Transverse colon (tissue), 4 donors: Measurements from ENCODE around the gene HIVEP2. TPM values are rescaled to one million over a fixed set of nuclear protein-coding genes. Genes with fewer than 3 reads are reported as not detected.

Experiments used
- DNase-seq: peaks from one replicate; pipeline ENCODE4 v3.0.0-alpha.2; 2019
- H3K27ac ChIP-seq, 4 donors: fragments of 200-600 bp; sonication (generic); 2 replicates each; pipeline ENCODE4 v1.5.1; 2016 to 2018; ENCODE audit warnings: inconsistent platforms in 4 of 4
- H3K27me3 ChIP-seq: fragments of 200-600 bp; sonication (generic); 2 replicates; pipeline ENCODE4 v1.5.1; 2017; ENCODE audit warnings: inconsistent platforms
- H3K36me3 ChIP-seq, 4 donors: fragments of 200-600 bp; sonication (generic); 2 replicates each; pipeline ENCODE4 v1.5.1; 2017 to 2019; ENCODE audit warnings: inconsistent platforms in 4 of 4
- H3K4me1 ChIP-seq, 4 donors: fragments of 200-600 bp; sonication (generic); 2 replicates each; pipeline ENCODE4 v1.5.1; 2017 to 2020; ENCODE audit warnings: inconsistent platforms in 4 of 4
- H3K4me3 ChIP-seq, 4 donors: fragments of 200-600 bp; sonication (generic); 1 replicate in 1 of 4; 2 replicates in 3 of 4; pipeline versions ENCODE4 v1.5.1 to v1.6.1; 2017 to 2019; ENCODE audit warnings: inconsistent platforms in 4 of 4
- H3K9me3 ChIP-seq, 2 donors: fragments of 200-600 bp; sonication (generic); 2 replicates each; pipeline ENCODE4 v1.5.1; 2017 to 2019; ENCODE audit warnings: inconsistent platforms in 2 of 2
- EP300 ChIP-seq: sonication (generic); formaldehyde crosslinking; IDR thresholded peaks from one replicate; pipeline ENCODE4 v1.6.1; 2017; ENCODE audit warnings: antibody characterized with exemption, low read depth
- POLR2A ChIP-seq: fragments of 450-650 bp; IDR thresholded peaks from one replicate; pipeline ENCODE4 v1.6.1; 2016; ENCODE audit warnings: antibody characterized with exemption, mild to moderate bottlenecking, moderate library complexity
- POLR2AphosphoS5 ChIP-seq, 3 donors: sonication (generic); formaldehyde crosslinking; IDR thresholded peaks; one replicate each; pipeline ENCODE4 v1.6.1; 2016; ENCODE audit warnings: antibody characterized with exemption in 3 of 3
- WGBS, 2 donors: methylation state at CpG; one replicate each; pipeline ENCODE4 v1.1.5; 2018; ENCODE audit warnings: low coverage in 1 of 2; 5-methylcytosine and 5-hydroxymethylcytosine counted together
- in situ Hi-C, 4 donors: fragments of 200-750 bp; cut with MboI; loops; one replicate each; pipeline versions ENCODE4 v1.15.0 to v1.15.1; 2017; ENCODE audit warnings: low sequenced_read_pairs in 3 of 4, low pct_ligation_motif_present in 1 of 4, low pct_unique_long_range_greater_than_20kb in 1 of 4
- intact Hi-C: fragments of 100-400 bp; cut with DNase I; formaldehyde crosslinking; loops from one replicate; pipeline ENCODE4 v1.15.1; 2023; ENCODE audit warnings: low total_unique reads
- total RNA-seq, 4 donors: library from RNA; depleted of rRNA; stranded (reverse); fragments of >200 nt; gene quantifications; one replicate each; pipeline ENCODE4 v1.1.0, GENCODE V29; 2016
- TF ChIP-seq, protein P1 (sequence below), 5 experiments: fragments of 200-600 bp in 3 of 5; fragments of 450-650 bp in 2 of 5; sonication (generic) in 3 of 5; IDR thresholded peaks; 1 replicate in 2 of 5; 2 replicates in 3 of 5; pipeline ENCODE4 v1.5.1; 2016 to 2017; ENCODE audit warnings: antibody characterized with exemption in 5 of 5, inconsistent platforms in 3 of 5, mild to moderate bottlenecking in 2 of 5, moderate library complexity in 1 of 5

HIVEP2 gene
- total RNA-seq, 4 donors from 2014 or later = 10.0 to 22.5 (median 13.7) TPM

DNA sequence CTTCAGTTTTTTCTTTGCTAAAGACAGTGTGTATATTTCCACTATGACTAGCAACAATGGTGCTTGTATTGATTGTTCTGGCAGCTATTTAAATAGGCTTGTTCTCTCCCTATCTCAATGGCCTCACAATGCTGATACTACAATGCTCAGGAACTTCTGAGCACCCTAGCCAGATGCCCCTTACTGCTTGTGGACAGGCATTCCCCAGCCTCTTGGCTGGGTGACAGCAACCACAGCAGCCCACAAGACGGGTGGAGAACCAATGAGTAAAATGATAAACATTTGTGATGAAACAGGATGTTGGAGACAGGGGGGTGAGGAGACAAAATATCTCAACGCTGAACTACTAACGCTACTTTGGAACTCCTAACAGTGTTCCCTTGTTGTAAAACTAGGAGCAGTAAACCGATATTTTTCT lies 42.3 kb downstream of the HIVEP2 start:
- TF ChIP-seq EP300 (no peak), POLR2AphosphoS5 (IDR thresholded peaks at IDR 0.05) (peak in 2 of 3 donors; percentile 19 to 47), POLR2A (no peak)
- TF ChIP-seq, protein P1, sequence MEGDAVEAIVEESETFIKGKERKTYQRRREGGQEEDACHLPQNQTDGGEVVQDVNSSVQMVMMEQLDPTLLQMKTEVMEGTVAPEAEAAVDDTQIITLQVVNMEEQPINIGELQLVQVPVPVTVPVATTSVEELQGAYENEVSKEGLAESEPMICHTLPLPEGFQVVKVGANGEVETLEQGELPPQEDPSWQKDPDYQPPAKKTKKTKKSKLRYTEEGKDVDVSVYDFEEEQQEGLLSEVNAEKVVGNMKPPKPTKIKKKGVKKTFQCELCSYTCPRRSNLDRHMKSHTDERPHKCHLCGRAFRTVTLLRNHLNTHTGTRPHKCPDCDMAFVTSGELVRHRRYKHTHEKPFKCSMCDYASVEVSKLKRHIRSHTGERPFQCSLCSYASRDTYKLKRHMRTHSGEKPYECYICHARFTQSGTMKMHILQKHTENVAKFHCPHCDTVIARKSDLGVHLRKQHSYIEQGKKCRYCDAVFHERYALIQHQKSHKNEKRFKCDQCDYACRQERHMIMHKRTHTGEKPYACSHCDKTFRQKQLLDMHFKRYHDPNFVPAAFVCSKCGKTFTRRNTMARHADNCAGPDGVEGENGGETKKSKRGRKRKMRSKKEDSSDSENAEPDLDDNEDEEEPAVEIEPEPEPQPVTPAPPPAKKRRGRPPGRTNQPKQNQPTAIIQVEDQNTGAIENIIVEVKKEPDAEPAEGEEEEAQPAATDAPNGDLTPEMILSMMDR (IDR thresholded peaks at IDR 0.05) = no peak
- in situ Hi-C loops (no loop called here), intact Hi-C loops (no loop called here)
- H3K4me1 ChIP-seq = peaks cover 0 to 14% (median 6%) of the 10 kb centered on the region in 4 donors
- H3K27ac ChIP-seq = peak overlapping the region; percentile 1 to 60 (median 55)
- H3K27me3 ChIP-seq = no peaks in the 10 kb centered on the region
- no peaks in the 10 kb centered on the region for H3K36me3 ChIP-seq
- no peaks in the 10 kb centered on the region for H3K9me3 ChIP-seq
- WGBS, 2 donors = 44 to 62% methylated on average over 4 of the region's 4 CpGs
- H3K4me3 ChIP-seq = no peak overlapping the region
- DNase-seq = peak; percentile 67

DNA sequence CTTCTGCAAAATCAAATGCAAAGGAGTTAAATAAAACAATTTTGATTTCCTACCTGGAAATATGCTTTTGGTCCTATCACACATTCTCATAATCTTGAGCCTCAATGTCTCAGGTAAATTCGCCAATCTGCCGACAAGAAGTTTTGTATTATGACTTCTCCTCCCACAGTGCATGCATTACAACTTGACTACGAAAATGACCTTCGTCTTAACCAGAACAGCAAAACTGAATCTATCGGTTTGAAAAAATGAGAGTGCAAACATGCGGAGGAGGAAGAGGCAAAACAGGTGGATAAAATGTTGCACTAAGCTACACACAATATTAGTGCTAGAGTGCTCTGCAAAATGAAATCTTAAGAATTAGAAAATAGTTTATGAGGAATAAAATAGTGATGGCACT lies 43.4 kb downstream of the HIVEP2 start:
- Histone ChIP-seq H3K36me3 (no peaks in the 10 kb centered on the region), H3K27ac (no peak overlapping the region), H3K9me3 (no peaks in the 10 kb centered on the region), H3K4me1 (peaks cover 0 to 14% (median 6%) of the 10 kb centered on the region in 4 donors), H3K27me3 (no peaks in the 10 kb centered on the region), H3K4me3 (no peak overlapping the region)
- no peak for DNase-seq
- in situ Hi-C loops (no loop called here), intact Hi-C loops (no loop called here)
- TF ChIP-seq POLR2A = no peak
- TF ChIP-seq, protein P1 (IDR thresholded peaks at IDR 0.05) = no peak
- TF ChIP-seq EP300 = no peak
- no peak for TF ChIP-seq POLR2AphosphoS5 (IDR thresholded peaks at IDR 0.05)
- WGBS, 2 donors = 89 to 92% methylated on average over 6 of the region's 6 CpGs

DNA sequence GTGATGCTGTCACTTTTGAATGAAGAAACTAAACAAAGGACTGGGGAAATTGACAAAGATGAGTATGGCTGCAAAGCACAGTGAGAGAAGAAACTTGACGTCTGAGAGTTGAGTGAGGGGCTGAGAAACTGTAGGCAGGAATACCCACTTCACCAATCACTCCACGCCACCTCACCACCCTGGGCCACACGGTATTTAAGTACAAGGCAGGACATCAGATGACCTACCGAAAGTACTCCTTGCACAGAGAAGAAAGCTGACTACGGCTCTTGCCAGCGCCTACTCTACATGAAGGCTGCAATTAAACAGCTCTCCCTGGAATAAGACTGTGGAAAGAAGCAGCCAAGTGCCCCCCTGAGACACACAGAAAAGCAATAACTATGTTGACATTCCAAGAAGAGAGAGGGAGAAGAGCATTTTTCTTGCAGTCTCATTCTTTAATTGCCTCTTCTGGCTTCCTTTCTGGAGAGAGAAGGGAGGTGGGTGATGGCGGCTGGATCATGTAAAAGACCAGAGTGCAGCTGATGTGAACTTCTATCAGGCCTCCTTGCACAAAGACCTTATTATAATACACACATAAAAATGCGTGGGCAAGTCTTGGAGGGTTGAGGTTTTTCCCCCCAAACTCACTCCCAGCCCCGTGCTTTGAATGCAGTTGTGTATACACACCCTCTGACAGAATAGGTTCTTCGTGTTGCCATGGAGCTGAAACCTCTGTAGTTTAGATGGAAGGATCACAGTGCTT lies 44.6 kb downstream of the HIVEP2 start:
- DNase-seq = no peak
- intact Hi-C loops = no loop called here
- Histone ChIP-seq H3K27ac (peak overlapping the region; percentile 30 to 52 (median 46)), H3K36me3 (no peaks in the 10 kb centered on the region), H3K4me3 (no peak overlapping the region), H3K4me1 (peaks cover 0 to 14% (median 6%) of the 10 kb centered on the region in 4 donors), H3K27me3 (no peaks in the 10 kb centered on the region), H3K9me3 (no peaks in the 10 kb centered on the region)
- 54 to 65% methylated on average over 7 to 10 of the region's 10 CpGs for WGBS, 2 donors
- TF ChIP-seq POLR2A (no peak), EP300 (no peak), POLR2AphosphoS5 (IDR thresholded peaks at IDR 0.05) (no peak)
- TF ChIP-seq, protein P1 (IDR thresholded peaks at IDR 0.05) = no peak
- in situ Hi-C loops = no loop called here

DNA sequence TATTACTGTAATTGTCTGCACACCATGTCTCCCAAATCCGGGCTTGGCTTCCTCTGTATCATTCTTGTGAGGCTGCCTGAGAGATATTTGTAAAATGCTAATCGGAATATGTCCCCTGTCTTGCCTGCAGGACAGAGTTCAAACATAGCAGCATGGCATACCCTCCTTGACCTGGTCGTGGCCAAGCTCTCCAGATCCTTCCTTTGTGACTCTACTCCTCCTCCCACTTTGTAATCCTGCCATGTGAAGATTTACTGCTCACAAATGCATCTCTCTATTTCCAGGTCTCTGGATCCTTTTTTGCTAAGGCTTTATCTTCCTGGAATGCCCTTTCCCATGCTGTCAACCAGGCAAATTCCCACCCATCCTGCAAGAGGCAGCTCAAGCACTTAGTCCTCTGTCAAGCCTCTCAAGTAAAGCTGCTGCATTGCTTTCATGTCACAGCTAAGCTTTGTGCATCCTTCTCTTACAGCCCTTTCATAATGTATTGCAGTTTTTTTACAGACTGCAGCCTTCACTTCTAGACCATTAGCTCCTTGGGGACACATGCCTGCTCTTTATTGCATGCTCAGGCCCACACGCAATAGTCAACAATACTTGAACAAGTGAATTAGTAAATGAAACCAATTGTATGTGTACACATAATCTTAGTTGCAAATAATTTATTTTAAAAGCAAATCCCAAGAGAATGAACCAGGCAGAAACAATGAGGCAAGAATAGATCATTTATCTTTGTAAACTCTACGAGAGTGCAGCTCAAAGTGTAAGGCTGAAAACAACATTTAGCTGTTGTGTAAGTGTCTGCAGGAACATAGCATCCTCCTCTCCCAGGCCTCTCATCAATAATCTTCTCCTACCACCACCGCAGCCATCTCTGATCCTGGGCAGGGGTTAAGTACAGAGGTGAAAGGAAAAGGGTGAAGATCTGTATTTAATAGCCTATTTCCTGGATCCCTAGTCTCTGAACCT lies 45.8 kb downstream of the HIVEP2 start:
- 83 to 87% methylated on average over 4 to 6 of the region's 6 CpGs for WGBS, 2 donors
- intact Hi-C loops = no loop called here
- Histone ChIP-seq H3K9me3 (no peaks in the 10 kb centered on the region), H3K4me3 (no peak overlapping the region), H3K27me3 (no peaks in the 10 kb centered on the region), H3K36me3 (no peaks in the 10 kb centered on the region), H3K27ac (peak overlapping the region in 2 of 4 donors; percentile 30 to 52), H3K4me1 (peaks cover 0 to 14% (median 6%) of the 10 kb centered on the region in 4 donors)
- in situ Hi-C loops = no loop called here
- DNase-seq = no peak
- TF ChIP-seq, protein P1 (IDR thresholded peaks at IDR 0.05) = no peak
- no peak for TF ChIP-seq POLR2AphosphoS5 (IDR thresholded peaks at IDR 0.05)
- TF ChIP-seq EP300 = no peak
- no peak for TF ChIP-seq POLR2A
